HepG2 (cell line): ENCODE data around the gene KIAA1191. TPM values are rescaled to one million over a fixed set of nuclear protein-coding genes. Genes with fewer than 3 reads are reported as not detected.

Source experiments
- ATAC-seq: fragments of 200-7000 bp; cut with Tn5 transposase; 3 replicates; pipeline ENCODE4 v1.9.1; 2020; ENCODE audit warnings: mild to moderate bottlenecking, moderate library complexity
- BruUV-seq: library from RNA; stranded (reverse); fragments of 400-500 nt; replicated peaks from 2 replicates; lab custom pipeline; 2021; lab: Mats Ljungman, UMichigan
- CTCF ChIA-PET: fragments of 300-600 bp; formaldehyde crosslinking; extraction: SDS; loops from one replicate; lab custom pipeline; 2021; ENCODE audit warnings: low total read pairs, inconsistent platforms, low intra/inter-chr PET ratio; lab: Yijun Ruan, JAX
- POLR2A ChIA-PET: fragments of 350-600 bp; sonication (Branson Sonifier 250); formaldehyde crosslinking; loops from one replicate; lab custom pipeline; 2020; ENCODE audit warnings: antibody characterized with exemption, inconsistent platforms; lab: Yijun Ruan, JAX
- DNase-seq: peaks from one replicate; pipeline ENCODE4 v3.0.0-alpha.2; 2015; ENCODE audit warnings: low spot score
- FAIRE-seq: peaks from 3 replicates; lab custom pipeline; 2011; peaks lifted over from hg19 to GRCh38; lab: Jason Lieb, UNC
- H2AFZ ChIP-seq: one replicate; pipeline ENCODE4 v1.6.1; 2011; ENCODE audit warnings: low read length, inconsistent platforms
- H3K27ac ChIP-seq: fragments of 300-600 bp; 3 replicates; pipeline ENCODE4 v1.8.0; 2011; ENCODE audit warnings: mixed run types, mild to moderate bottlenecking, mixed read lengths, low read length, inconsistent platforms; ENCODE audit not compliant: insufficient read depth; ENCODE audit errors: extremely low read length
- H3K27me3 ChIP-seq, 2 experiments: fragments of 200-600 bp in 1 of 2; 2 replicates in 1 of 2; 3 replicates in 1 of 2; pipeline versions ENCODE4 v1.6.0 to v1.8.0; 2011; ENCODE audit warnings: low read length in 2 of 2, mild to moderate bottlenecking in 2 of 2, moderate library complexity in 2 of 2, inconsistent platforms in 1 of 2; ENCODE audit not compliant: insufficient read depth in 2 of 2, control insufficient read depth in 1 of 2
- H3K36me3 ChIP-seq, 2 experiments: fragments of 200-600 bp in 1 of 2; replicated peaks in 1 of 2; 2 replicates in 1 of 2; 3 replicates in 1 of 2; pipeline versions ENCODE4 v1.5.1 to v1.8.0; 2011; ENCODE audit warnings: low read length in 2 of 2, inconsistent platforms in 1 of 2; ENCODE audit not compliant: insufficient read depth in 2 of 2, control insufficient read depth in 1 of 2
- H3K4me1 ChIP-seq: 2 replicates; pipeline ENCODE4 v1.5.1; 2012; ENCODE audit warnings: low read length, inconsistent platforms; ENCODE audit not compliant: insufficient read depth
- H3K4me2 ChIP-seq: 2 replicates; pipeline ENCODE4 v1.6.0; 2011; ENCODE audit warnings: low read depth, low read length, inconsistent platforms
- H3K4me3 ChIP-seq, 3 experiments: fragments of 200-600 bp in 1 of 3; sonication (generic), shearing (Covaris generic) in 1 of 3; replicated peaks in 1 of 3; 2 replicates each; pipeline ENCODE4 v1.5.1; 2011 to 2016; ENCODE audit warnings: low read length in 3 of 3, inconsistent platforms in 2 of 3, low read depth in 2 of 3, mild to moderate bottlenecking in 2 of 3, control low read depth in 1 of 3, mixed read lengths in 1 of 3; ENCODE audit not compliant: insufficient read depth in 1 of 3
- H3K79me2 ChIP-seq: one replicate; pipeline ENCODE4 v1.6.1; 2011; ENCODE audit warnings: low read length, inconsistent platforms; ENCODE audit not compliant: insufficient read depth
- H3K9ac ChIP-seq: 2 replicates; pipeline ENCODE4 v1.6.0; 2011; ENCODE audit warnings: mild to moderate bottlenecking, low read depth, low read length, inconsistent platforms; ENCODE audit not compliant: insufficient read depth
- H3K9me3 ChIP-seq: 2 replicates; pipeline ENCODE4 v1.5.1; 2012; ENCODE audit warnings: mild to moderate bottlenecking, low read length
- H4K20me1 ChIP-seq: 2 replicates; pipeline ENCODE4 v1.6.0; 2011; ENCODE audit warnings: inconsistent platforms, mild to moderate bottlenecking, low read length, moderate library complexity; ENCODE audit not compliant: insufficient read depth
- DR1 ChIP-seq: sonication (generic); formaldehyde crosslinking; IDR thresholded peaks from 2 replicates; pipeline ENCODE4 v1.8.0; 2021; ENCODE audit warnings: mild to moderate bottlenecking, missing genetic modification reagents, inconsistent platforms
- GATAD2A ChIP-seq: IDR thresholded peaks from 2 replicates; pipeline ENCODE4 v1.6.1; 2016
- HMGA1 ChIP-seq: sonication (generic); formaldehyde crosslinking; conservative IDR thresholded peaks from 2 replicates; pipeline ENCODE4 v1.4.0; 2020; ENCODE audit warnings: missing genetic modification reagents
- ISL2 ChIP-seq: sonication (generic); formaldehyde crosslinking; IDR thresholded peaks from 2 replicates; pipeline ENCODE4 v1.5.0; 2020; ENCODE audit warnings: missing genetic modification reagents
- MXI1 ChIP-seq: IDR thresholded peaks from 3 replicates; pipeline ENCODE4 v1.6.1; 2012; ENCODE audit warnings: low read depth, low read length, inconsistent platforms, borderline replicate concordance
- NFKBIZ ChIP-seq: IDR thresholded peaks from 2 replicates; pipeline ENCODE4 v1.6.1; 2018; ENCODE audit warnings: missing genetic modification reagents, missing compliant biosample characterization
- RBM39 ChIP-seq: fragments of 200-400 bp; formaldehyde crosslinking; IDR thresholded peaks from one replicate; pipeline ENCODE4 v1.6.1; 2018; ENCODE audit warnings: antibody characterized with exemption, mild to moderate bottlenecking, low read depth, low read length; ENCODE audit not compliant: poor library complexity, severe bottlenecking
- SOX13 ChIP-seq, 3 experiments: fragments of 450-650 bp in 1 of 3; sonication (generic) in 1 of 3; formaldehyde crosslinking in 1 of 3; IDR thresholded peaks in 2 of 3; conservative IDR thresholded peaks in 1 of 3; 2 replicates each; pipeline versions ENCODE4 v1.5.0 to v1.6.1; 2016 to 2020; ENCODE audit warnings: antibody characterized with exemption in 1 of 3, mild to moderate bottlenecking in 1 of 3, missing compliant biosample characterization in 1 of 3, missing genetic modification reagents in 1 of 3, moderate library complexity in 1 of 3
- SOX5 ChIP-seq: IDR thresholded peaks from 2 replicates; pipeline ENCODE4 v1.6.1; 2016; ENCODE audit warnings: borderline replicate concordance
- ZFP36L2 ChIP-seq: sonication (generic); formaldehyde crosslinking; IDR thresholded peaks from 2 replicates; pipeline ENCODE4 v1.4.0; 2020; ENCODE audit warnings: missing genetic modification reagents
- WGBS: methylation state at CpG from one replicate; pipeline ENCODE4 v1.1.6; 2017; ENCODE audit warnings: low lambda C conversion rate; 5-methylcytosine and 5-hydroxymethylcytosine counted together
- in situ Hi-C: cut with HindIII; loops from 2 replicates; pipeline ENCODE4 v1.10.0; 2017; ENCODE audit warnings: low pct_unique_long_range_greater_than_20kb; ENCODE audit not compliant: extremely low pct_ligation_motif_present
- intact Hi-C: fragments of 100-400 bp; cut with micrococcal nuclease; formaldehyde crosslinking; loops from one replicate; pipeline ENCODE4 v1.10.0; 2022; ENCODE audit not compliant: unreplicated experiment
- polyA plus RNA-seq, 8 experiments: library from polyadenylated mRNA; depleted of rRNA in 3 of 8; stranded (reverse) in 7 of 8; unstranded in 1 of 8; fragments of >200 nt; fragmentation: Illumina TruSeq in 4 of 8; extraction: Trizol in 4 of 8; gene quantifications; 2 replicates each; pipeline versions ENCODE4 v1.2.1 to v1.2.3, GENCODE V29; 2011 to 2016; ENCODE audit warnings: low read depth in 4 of 8, missing spikeins in 1 of 8, mixed read lengths in 1 of 8; ENCODE audit not compliant: insufficient read depth in 1 of 8
- total RNA-seq, 5 experiments: library from RNA; depleted of rRNA; stranded (reverse); fragments of >200 nt; fragmentation: Illumina TruSeq; extraction: Trizol; gene quantifications; 2 replicates each; pipeline ENCODE4 v1.2.3, GENCODE V29; 2016; ENCODE audit warnings: low read depth in 1 of 5
- TF ChIP-seq, protein P1 (sequence below): sonication (generic); formaldehyde crosslinking; conservative IDR thresholded peaks from 2 replicates; pipeline ENCODE4 v1.4.0; 2020; ENCODE audit warnings: missing genetic modification reagents
- TF ChIP-seq, protein P2 (sequence below): IDR thresholded peaks from 2 replicates; pipeline ENCODE4 v1.4.0; 2020; ENCODE audit warnings: mild to moderate bottlenecking, missing genetic modification reagents

KIAA1191 gene
- total and polyA plus RNA-seq, 2 of the 13 experiments (the other 11 are each of a cell fraction or from before 2014, with no cell fraction given) = 63.6 to 103 TPM

DNA sequence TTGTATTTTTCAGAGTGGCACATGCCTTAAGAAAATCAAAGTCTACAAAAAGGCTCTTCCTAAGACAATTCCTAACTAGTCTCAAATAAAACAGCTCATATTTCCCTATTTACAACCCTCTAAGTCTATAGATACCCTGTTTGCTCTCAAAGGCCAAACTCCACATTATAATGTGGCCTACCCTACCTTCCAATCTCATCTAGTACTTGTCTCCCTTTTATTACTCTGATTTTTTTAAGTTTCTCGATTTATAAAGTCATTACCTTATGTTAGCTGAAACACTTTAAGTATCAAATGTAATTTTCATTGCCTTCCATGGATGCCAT lies 19.4 kb downstream of the KIAA1191 start:
- H3K4me1 ChIP-seq = peaks cover 42% of the 10 kb centered on the region
- no TSS peak for BruUV-seq
- ATAC-seq (peak; percentile 27; the same call in 2 of the 3 replicates), DNase-seq (no peak), FAIRE-seq (no peak)
- H3K36me3 ChIP-seq = peaks cover 8 to 20% of the 10 kb centered on the region in 2 experiments; a peak in 4 of 5 replicates
- intact Hi-C loops = no loop called here
- H3K27me3 ChIP-seq = no peaks in the 10 kb centered on the region
- CTCF ChIA-PET = no interaction called here
- H2AFZ ChIP-seq = no peak overlapping the region
- POLR2A ChIA-PET = no interaction called here
- TF ChIP-seq, protein P1, sequence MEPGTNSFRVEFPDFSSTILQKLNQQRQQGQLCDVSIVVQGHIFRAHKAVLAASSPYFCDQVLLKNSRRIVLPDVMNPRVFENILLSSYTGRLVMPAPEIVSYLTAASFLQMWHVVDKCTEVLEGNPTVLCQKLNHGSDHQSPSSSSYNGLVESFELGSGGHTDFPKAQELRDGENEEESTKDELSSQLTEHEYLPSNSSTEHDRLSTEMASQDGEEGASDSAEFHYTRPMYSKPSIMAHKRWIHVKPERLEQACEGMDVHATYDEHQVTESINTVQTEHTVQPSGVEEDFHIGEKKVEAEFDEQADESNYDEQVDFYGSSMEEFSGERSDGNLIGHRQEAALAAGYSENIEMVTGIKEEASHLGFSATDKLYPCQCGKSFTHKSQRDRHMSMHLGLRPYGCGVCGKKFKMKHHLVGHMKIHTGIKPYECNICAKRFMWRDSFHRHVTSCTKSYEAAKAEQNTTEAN (CRISPR knock-in tag) = 0 out of 2 replicates have a peak, but pooled peaks have one; percentile 10
- TF ChIP-seq ZFP36L2 (no peak), ISL2 (CRISPR knock-in tag) (peak; percentile 0; the same call in 1 of the 2 replicates)
- no peaks in the 10 kb centered on the region for H4K20me1 ChIP-seq
- in situ Hi-C loops = no loop called here
- H3K9ac ChIP-seq = no peak overlapping the region
- H3K4me3 ChIP-seq = no peak overlapping the region
- H3K9me3 ChIP-seq = no peaks in the 10 kb centered on the region
- no peaks in the 10 kb centered on the region for H3K79me2 ChIP-seq
- peak overlapping the region; percentile 47 for H3K27ac ChIP-seq
- WGBS = 77% methylated on average over 1 of the region's 1 CpG
- H3K4me2 ChIP-seq = peak overlapping the region; percentile 18; the same call in 1 of the 2 replicates

DNA sequence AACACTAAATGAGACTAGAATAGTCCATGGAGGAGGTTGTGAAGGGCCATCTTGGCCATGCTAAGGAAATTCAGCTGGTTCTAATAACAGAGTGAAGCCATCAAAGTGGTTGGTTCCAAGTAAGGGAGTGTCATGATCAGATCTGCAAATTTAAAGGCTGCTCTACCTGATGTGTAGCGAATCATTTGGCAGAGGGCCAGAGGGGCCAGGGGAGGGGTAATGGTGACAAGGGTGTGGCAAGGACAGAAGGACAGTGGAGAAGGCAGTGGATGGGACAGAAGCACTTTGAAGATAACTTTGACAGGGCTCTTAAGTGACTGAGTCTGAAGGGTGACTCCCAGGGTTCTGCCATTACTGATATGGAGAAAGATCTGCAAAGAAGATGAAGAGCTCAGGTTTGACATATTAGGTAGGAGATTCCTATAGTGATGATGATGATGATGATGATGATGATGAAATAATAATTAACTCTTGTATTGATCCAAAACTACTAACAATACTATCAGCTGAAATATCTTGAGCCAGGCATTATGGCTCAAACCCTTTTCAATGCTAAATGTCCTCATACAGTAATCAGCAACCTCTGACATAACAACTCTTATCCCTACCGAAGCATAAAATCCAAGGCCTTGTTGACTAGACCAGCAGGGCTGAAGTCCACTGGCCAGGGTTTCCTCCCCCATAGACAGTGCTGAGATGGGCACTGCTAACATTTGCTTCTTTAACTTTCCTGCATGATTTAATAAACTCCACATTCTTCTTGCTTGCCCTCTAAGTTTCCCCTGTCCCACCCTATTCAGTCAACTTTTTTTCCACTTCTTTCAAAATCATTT lies 20.0 kb downstream of the KIAA1191 start:
- POLR2A ChIA-PET = no interaction called here
- DNase-seq = peak; percentile 41
- intact Hi-C loops (no loop called here), in situ Hi-C loops (no loop called here)
- H3K9ac ChIP-seq = no peak overlapping the region
- H2AFZ ChIP-seq = no peak overlapping the region
- H3K9me3 ChIP-seq = no peaks in the 10 kb centered on the region
- no peaks in the 10 kb centered on the region for H4K20me1 ChIP-seq
- CTCF ChIA-PET = no interaction called here
- H3K4me3 ChIP-seq = no peak overlapping the region
- H3K27me3 ChIP-seq = no peaks in the 10 kb centered on the region
- peaks cover 7 to 16% of the 10 kb centered on the region in 2 experiments; a peak in 4 of 5 replicates for H3K36me3 ChIP-seq
- H3K4me2 ChIP-seq = peak overlapping the region; percentile 18; the same call in 1 of the 2 replicates
- BruUV-seq = no TSS peak
- H3K27ac ChIP-seq = peak overlapping the region; percentile 47
- peaks cover 42% of the 10 kb centered on the region for H3K4me1 ChIP-seq
- no peaks in the 10 kb centered on the region for H3K79me2 ChIP-seq
- FAIRE-seq = peak; percentile 70
- peak; percentile 84 for ATAC-seq
- WGBS = 100% methylated on average over 1 of the region's 2 CpGs
- TF ChIP-seq GATAD2A (CRISPR knock-in tag) = no peak
- TF ChIP-seq MXI1 = no peak
- no peak for TF ChIP-seq DR1 (CRISPR knock-in tag)
- no peak for TF ChIP-seq SOX13 (IDR thresholded peaks at IDR 0.05)
- TF ChIP-seq SOX13 (CRISPR knock-in tag; conservative IDR thresholded peaks at IDR 0.05 in 1 of 2, IDR thresholded peaks at IDR 0.05 in 1 of 2) = peak in 1 of 2 experiments; percentile 28; a peak in 1 of 4 replicates
- TF ChIP-seq SOX5 = peak; percentile 37; the same call in 1 of the 2 replicates
- no peak for TF ChIP-seq NFKBIZ (CRISPR knock-in tag)
- TF ChIP-seq, protein P2, sequence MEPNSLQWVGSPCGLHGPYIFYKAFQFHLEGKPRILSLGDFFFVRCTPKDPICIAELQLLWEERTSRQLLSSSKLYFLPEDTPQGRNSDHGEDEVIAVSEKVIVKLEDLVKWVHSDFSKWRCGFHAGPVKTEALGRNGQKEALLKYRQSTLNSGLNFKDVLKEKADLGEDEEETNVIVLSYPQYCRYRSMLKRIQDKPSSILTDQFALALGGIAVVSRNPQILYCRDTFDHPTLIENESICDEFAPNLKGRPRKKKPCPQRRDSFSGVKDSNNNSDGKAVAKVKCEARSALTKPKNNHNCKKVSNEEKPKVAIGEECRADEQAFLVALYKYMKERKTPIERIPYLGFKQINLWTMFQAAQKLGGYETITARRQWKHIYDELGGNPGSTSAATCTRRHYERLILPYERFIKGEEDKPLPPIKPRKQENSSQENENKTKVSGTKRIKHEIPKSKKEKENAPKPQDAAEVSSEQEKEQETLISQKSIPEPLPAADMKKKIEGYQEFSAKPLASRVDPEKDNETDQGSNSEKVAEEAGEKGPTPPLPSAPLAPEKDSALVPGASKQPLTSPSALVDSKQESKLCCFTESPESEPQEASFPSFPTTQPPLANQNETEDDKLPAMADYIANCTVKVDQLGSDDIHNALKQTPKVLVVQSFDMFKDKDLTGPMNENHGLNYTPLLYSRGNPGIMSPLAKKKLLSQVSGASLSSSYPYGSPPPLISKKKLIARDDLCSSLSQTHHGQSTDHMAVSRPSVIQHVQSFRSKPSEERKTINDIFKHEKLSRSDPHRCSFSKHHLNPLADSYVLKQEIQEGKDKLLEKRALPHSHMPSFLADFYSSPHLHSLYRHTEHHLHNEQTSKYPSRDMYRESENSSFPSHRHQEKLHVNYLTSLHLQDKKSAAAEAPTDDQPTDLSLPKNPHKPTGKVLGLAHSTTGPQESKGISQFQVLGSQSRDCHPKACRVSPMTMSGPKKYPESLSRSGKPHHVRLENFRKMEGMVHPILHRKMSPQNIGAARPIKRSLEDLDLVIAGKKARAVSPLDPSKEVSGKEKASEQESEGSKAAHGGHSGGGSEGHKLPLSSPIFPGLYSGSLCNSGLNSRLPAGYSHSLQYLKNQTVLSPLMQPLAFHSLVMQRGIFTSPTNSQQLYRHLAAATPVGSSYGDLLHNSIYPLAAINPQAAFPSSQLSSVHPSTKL (CRISPR knock-in tag) = peak; percentile 49
- no peak for TF ChIP-seq HMGA1 (CRISPR knock-in tag)
- no peak for TF ChIP-seq RBM39
